Umbilical cord (tissue), 2 donors: ENCODE measurements around the gene NDE1. TPM values are rescaled to one million over a fixed set of nuclear protein-coding genes. Genes with fewer than 3 reads are reported as not detected.

Experiments
- DNase-seq: peaks from one replicate; pipeline ENCODE4 v3.0.0-alpha.2; 2015; ENCODE audit warnings: low spot score
- total RNA-seq: library from RNA; depleted of rRNA; stranded (reverse); fragments of >200 nt; gene quantifications from one replicate; pipeline ENCODE4 v1.2.3, GENCODE V29; 2014; ENCODE audit warnings: low replicate concordance; ENCODE audit not compliant: insufficient read depth

NDE1 gene
- total RNA-seq, 1 donor from 2014 or later: 67.7 TPM

DNA sequence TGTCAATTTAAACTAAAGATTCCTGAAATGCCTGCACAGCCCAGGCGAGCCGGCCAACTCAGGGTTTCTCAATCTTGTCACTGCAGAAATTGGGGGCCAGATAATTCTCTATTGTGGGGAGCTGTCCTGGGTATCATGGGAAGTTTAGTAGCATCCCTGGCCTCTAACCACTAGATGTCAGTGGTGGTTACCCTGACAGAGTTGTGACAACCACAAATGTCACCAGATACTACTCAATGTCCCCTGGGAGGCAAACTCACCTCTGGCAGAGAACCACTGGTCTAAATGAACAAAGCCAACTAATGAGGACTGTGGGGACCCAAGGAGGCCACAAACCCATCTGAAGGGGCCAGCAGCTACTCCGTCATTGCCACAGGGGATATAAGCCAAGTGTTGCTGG is 115.8 kb downstream of the NDE1 start:
- DNase-seq: peak; percentile 16

DNA sequence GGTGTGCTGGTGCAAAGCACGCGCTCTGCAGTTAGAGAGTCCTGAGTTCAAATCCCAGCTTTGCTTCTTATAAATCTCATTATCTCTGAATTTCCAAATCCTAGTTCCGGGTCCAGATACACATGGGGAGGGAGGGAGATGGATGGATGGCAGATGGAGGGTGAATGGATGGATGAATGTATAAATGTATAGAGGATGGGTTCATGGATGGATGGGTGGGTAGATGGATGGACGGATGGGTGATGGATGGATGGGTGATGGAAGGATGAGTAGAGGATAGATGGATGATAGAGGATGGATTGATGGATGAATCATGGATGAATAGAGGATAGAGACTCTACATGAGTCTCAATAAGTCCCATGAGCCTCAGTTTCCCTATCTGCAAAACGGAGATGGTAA is 116.9 kb downstream of the NDE1 start:
- no peak for DNase-seq

DNA sequence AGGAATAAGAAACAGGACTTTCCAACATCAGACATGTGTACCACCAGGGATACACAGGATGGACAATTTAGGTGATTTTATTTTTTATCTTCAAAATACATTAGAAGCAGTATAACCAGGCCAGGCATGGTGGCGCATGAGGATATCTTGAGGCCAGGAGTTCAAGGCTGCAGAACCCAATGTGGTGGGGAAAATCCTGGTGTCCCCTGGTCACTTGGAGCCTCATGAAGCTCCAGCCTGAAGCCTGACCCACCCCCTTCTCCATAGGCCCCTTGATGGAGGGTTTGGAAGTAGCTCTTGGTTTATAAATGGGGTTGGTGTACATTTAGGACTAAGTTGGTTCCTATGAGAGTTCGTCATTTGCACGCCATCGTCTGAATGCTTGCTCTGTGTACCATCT is 118.2 kb downstream of the NDE1 start:
- DNase-seq: no peak

DNA sequence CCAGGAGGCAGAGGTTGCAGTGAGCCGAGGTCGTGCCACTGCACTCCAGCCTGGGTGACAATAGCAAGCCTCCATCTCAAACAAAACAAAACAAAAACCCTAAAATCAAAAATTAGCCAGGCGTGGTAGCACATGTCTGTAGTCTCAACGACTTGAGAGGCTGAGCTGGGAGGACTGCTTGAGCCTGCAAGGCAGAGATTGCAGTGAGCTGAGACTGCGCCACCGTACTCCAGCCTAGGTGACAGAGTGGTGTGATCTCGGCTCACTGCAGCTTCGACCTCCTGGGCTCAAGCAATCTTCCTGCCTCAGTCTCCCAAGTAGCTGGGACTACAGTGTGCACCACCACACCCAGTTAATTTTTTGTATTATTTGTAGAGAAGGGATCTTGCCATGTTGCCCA is 119.2 kb downstream of the NDE1 start:
- DNase-seq: no peak

DNA sequence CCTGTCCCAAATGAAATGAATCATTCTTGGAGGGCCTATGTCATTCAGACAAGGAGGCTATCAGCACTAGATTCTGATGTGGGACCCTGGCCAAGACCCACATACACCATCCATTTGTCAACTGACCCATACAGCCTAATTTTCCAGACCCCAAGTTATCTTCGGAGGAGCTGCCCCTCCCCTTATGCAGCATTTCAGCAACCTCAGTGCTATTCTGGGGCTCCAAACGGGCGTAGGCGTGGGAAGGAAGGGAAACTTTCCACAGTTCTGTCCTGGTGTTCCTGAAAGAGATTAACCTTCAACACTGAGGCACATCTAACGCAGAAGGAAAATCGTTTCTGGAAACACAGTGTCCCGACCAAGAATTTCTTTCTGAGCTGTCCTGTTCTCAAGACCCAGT is 120.1 kb downstream of the NDE1 start:
- no peak for DNase-seq

DNA sequence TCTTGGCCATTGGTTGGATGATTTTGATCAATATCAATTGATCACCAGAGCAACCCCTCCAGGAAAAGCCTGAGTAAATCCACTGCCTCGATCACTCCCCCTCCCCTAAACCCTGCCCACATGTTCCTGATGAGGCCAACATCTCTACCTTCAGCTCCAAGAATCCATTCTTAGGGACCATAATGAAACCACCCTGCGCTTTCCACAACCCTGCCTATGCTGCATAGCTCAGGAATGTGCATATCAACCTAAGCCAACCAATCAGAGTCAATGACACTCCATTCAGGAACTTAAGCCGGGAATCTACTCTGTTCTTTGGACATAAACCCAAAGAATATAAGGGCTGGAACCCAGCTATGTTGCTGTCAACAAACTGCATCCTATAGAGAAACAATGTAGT is 120.5 kb downstream of the NDE1 start:
- DNase-seq: peak; percentile 17

DNA sequence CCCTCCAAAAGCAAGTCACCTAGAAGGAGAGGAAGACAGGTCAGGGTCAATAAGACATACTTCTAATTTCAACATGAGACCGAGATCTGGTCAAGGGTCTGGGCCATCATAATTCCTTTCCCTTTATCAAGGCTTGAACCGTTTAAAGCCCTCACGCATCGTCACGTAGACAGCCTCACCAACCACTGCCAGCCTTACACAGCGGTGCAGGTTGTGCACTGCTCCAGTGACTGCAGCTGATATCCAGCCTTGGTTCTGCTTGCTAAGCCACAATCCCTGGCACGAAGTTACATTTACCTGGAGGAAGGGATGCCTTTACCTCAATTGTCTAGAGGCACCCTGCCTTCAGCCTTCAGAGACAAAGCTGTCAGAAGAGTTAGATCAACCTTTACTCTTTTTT is 121.6 kb downstream of the NDE1 start:
- no peak for DNase-seq

DNA sequence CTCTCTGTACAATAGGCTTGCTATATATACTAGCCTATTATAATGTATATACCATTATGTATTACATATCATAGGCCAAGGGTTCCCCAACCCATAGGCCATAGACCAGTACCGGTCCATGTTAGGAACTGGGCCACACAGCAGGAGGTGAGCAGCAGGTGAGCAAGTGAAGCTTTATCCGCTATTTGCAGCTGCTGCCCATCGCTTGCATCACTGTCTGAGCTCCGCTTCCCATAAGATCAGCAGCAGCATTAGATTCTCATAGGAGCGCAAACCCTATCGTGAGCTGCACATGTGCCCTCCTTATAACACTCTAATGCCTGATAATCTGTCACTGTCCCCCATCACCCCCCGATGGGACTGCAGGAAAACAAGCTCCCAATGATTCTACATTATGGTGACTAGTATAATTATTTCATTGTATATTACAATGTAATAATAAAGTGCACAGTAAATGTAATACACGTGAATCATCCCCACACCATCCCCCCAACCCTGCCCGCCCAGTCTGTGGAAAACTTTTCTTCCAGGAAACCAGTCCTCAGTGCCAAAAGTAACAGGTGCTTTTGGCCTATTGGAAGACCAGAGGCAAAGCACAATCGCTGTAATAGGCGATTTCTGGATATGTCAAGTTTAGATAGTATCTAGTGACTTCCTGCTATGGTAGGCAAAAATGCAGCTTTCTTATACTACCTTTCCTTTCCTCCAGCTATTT is 122.7 kb downstream of the NDE1 start:
- DNase-seq: no peak

DNA sequence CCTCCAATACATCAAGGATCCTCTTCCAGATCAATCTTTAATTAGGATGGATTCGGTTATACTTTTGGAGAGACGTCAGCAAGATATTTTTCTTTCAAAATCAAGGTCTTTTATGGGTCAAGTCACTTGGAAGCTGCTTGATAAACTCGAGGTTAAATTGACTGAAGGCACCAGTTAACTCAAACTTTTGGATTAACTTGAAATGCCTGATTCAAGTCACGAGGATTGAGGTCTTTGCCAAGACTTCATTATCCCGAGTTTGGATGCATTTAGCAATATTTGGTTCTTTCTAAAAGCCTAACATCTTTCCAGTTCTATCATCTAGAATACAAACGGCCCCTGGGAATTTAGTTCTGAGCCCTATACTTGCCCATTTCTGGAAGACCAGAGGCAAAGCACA is 123.9 kb downstream of the NDE1 start:
- no peak for DNase-seq

DNA sequence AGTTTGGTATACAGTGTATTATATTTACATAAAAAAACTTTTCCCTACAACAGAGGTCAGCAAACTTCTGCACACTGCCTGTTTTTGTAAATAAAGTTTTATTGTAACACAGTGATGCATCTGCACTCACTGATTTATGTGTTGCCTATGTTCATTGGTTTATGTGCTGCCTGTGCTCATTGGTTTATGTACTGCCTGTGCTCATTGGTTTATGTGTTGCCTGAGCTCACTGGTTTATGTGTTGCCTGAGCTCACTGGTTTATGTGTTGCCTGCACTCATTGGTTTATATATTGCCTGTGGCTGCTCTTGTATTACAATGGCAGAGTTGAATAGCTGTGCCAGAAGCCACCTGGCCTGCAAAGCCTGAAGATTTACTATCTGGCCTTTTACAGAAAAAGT is 125.2 kb downstream of the NDE1 start:
- no peak for DNase-seq

DNA sequence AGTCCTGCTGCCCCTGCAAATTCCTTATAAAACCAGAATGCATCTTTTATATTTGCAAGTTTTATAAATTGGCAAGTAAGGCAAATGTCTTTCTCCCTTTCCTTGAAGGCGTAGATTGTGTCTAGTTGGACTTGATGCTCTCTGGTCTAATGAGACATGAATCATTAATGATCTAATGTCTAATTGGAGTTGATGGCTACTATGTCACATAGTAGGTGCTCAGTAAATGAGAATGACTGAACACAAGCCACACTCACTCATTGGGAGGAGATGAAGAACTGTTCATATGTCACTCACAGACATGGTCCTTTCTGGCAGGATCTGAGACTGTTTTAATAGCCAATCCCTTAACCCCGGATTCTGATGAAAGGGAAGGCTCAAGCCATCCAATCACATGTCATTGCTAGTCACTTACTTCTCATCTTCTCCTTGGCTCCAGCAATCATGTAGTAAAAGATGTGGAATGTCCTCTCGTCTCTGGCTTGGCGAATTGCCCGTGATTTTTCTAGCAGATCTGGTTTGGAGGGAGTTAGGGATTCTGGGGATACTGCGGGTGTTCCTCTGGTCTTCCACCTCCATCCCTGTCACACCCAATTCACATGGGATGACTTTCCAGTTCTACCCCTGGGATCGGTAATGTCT is 125.7 kb downstream of the NDE1 start:
- no peak for DNase-seq

Other genes with a start within 250 kb of the NDE1 start
- 42.1 TPM for gene BMERB1, start 215.7 kb upstream of the NDE1 start, total RNA-seq
- gene MARF1, start 7.1 kb upstream of the NDE1 start, total RNA-seq: 22.4 TPM
- 1,356 TPM for gene MYH11, start 206.8 kb downstream of the NDE1 start, total RNA-seq
- gene CEP20, start 238.4 kb downstream of the NDE1 start, total RNA-seq: 45.3 TPM